HG03571 (cell line): Measurements from ENCODE around the gene CBX3.
"Not testable (repeated sequence)": the region's sequence is repeated elsewhere in the genome, so short reads cannot be mapped to it uniquely, and the experiment has no call there.

Source experiments
- ATAC-seq: cut with Tn5 transposase; IDR thresholded peaks from one replicate; pipeline ENCODE4 v1.9.1; 2021; ENCODE audit not compliant: unreplicated experiment

Gene CBX3

GRCh38 chr7:26169271-26169670, 32.3 kb upstream of the CBX3 start:
- no peak for ATAC-seq

GRCh38 chr7:26170663-26171062, 30.9 kb upstream of the CBX3 start:
- no peak for ATAC-seq

GRCh38 chr7:26171601-26172000, 29.9 kb upstream of the CBX3 start:
- ATAC-seq, result no peak

GRCh38 chr7:26172048-26172447, 29.5 kb upstream of the CBX3 start:
- no peak for ATAC-seq

GRCh38 chr7:26175903-26176302, 25.6 kb upstream of the CBX3 start:
- not testable (repeated sequence) for ATAC-seq

GRCh38 chr7:26176696-26177095, 24.8 kb upstream of the CBX3 start:
- ATAC-seq, result not testable (repeated sequence)

GRCh38 chr7:26177269-26177668, 24.3 kb upstream of the CBX3 start:
- not testable (repeated sequence) for ATAC-seq

GRCh38 chr7:26178272-26178960, 23.1 kb upstream of the CBX3 start:
- ATAC-seq, result no peak

- no peak for ATAC-seq
Observed at GRCh38 chr7:26179422-26179821, 22.1 kb upstream of the CBX3 start.

GRCh38 chr7:26179826-26180497, 21.6 kb upstream of the CBX3 start:
- ATAC-seq, result no peak

- no peak for ATAC-seq
Observed at GRCh38 chr7:26180792-26181198, 20.8 kb upstream of the CBX3 start.

- no peak for ATAC-seq
Observed at GRCh38 chr7:26181474-26182227, 19.9 kb upstream of the CBX3 start.

- no peak for ATAC-seq
Observed at GRCh38 chr7:26182283-26182682, 19.3 kb upstream of the CBX3 start.

- ATAC-seq, result no peak
Observed at GRCh38 chr7:26182706-26183105, 18.8 kb upstream of the CBX3 start.

GRCh38 chr7:26183545-26184280, 17.8 kb upstream of the CBX3 start:
- ATAC-seq, result no peak

GRCh38 chr7:26184281-26185101, 17.1 kb upstream of the CBX3 start:
- ATAC-seq, result not testable (repeated sequence)

- ATAC-seq, result no peak
Observed at GRCh38 chr7:26185131-26185843, 16.3 kb upstream of the CBX3 start.

GRCh38 chr7:26185844-26186180, 15.7 kb upstream of the CBX3 start:
- ATAC-seq, result no peak

GRCh38 chr7:26186364-26187311, 14.9 kb upstream of the CBX3 start:
- ATAC-seq, result no peak
